ENCODE measurements around the gene UST. TPM values are rescaled to one million over a fixed set of nuclear protein-coding genes. Genes with fewer than 3 reads are reported as not detected.
A peak's percentile ranks its signal among the peaks of the same experiment; 100 is the strongest.

UST gene
- total and polyA plus RNA-seq, 2 donors (not counting 1 experiment from before 2014, with no cell fraction given): 7.3 to 16.9 TPM

DNA sequence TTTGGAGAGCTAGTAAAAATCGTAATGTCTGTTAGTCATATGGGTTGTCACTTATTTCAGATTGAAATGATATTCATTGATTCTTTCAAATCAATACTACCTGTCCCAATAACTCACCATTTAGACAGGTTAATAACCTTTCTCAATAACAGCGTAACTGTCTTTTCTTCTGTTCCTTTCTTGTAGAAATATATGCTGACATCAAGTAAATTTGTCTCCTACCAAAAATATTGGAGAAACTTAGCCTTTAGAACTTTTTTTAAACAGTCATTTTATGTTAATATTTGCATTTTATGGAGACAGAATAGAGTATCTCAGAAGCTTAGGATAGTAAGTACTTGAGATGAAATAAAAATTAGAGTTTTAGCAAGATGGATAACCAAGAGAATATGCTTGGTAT, 278.2 kb downstream of the UST start:
- no CpG with 5 or more reads among the region's 2 CpGs for WGBS (ENCODE audit: insufficient coverage)
- Histone ChIP-seq H3K4me3 (ENCODE audit: control extremely low read depth in 1 of 5, extremely low read depth in 1 of 5, insufficient read depth in 1 of 5, low read depth in 2 of 5, low read length in 4 of 5) (no peak overlapping the region), H3K9me3 (ENCODE audit: control extremely low read depth in 1 of 3, control insufficient read depth in 2 of 3, insufficient read depth in 1 of 3, low read length in 2 of 3) (peaks cover 0 to 6% (median 6%) of the 10 kb centered on the region in 3 donors), H3K4me2 (replicated peaks; ENCODE audit: low read depth, low read length, poor library complexity, severe bottlenecking) (no peak overlapping the region), H4K20me1 (ENCODE audit: control insufficient read depth, insufficient read depth, low read length, poor library complexity, severe bottlenecking) (no peaks in the 10 kb centered on the region), H3K27me3 (replicated peaks in 1 of 4; ENCODE audit: control extremely low read depth in 1 of 4, control insufficient read depth in 3 of 4, insufficient read depth in 4 of 4, low read length in 3 of 4) (no peaks in the 10 kb centered on the region), H2AFZ (ENCODE audit: insufficient read depth, low read depth, low read length, poor library complexity, severe bottlenecking) (no peak overlapping the region), H3K79me2 (ENCODE audit: control insufficient read depth, insufficient read depth, low read length) (no peaks in the 10 kb centered on the region), H3K4me1 (ENCODE audit: control insufficient read depth in 2 of 2, insufficient read depth in 2 of 2, low read length in 2 of 2) (peaks cover 0 to 3% of the 10 kb centered on the region in 2 donors), H3K9ac (ENCODE audit: low read length) (no peak overlapping the region), H3K27ac (ENCODE audit: low read length in 2 of 2) (no peak overlapping the region), H3K36me3 (replicated peaks in 1 of 2; ENCODE audit: control extremely low read depth in 1 of 2, control insufficient read depth in 1 of 2, extremely low read depth in 1 of 2, insufficient read depth in 2 of 2, low read length in 1 of 2) (peaks cover 6 to 36% of the 10 kb centered on the region in 2 experiments)
- TF ChIP-seq EZH2 (IDR thresholded peaks at IDR 0.05; ENCODE audit: borderline replicate concordance, insufficient read depth, low read depth, low read length, poor library complexity, severe bottlenecking): no peak
- TF ChIP-seq, protein P1, sequence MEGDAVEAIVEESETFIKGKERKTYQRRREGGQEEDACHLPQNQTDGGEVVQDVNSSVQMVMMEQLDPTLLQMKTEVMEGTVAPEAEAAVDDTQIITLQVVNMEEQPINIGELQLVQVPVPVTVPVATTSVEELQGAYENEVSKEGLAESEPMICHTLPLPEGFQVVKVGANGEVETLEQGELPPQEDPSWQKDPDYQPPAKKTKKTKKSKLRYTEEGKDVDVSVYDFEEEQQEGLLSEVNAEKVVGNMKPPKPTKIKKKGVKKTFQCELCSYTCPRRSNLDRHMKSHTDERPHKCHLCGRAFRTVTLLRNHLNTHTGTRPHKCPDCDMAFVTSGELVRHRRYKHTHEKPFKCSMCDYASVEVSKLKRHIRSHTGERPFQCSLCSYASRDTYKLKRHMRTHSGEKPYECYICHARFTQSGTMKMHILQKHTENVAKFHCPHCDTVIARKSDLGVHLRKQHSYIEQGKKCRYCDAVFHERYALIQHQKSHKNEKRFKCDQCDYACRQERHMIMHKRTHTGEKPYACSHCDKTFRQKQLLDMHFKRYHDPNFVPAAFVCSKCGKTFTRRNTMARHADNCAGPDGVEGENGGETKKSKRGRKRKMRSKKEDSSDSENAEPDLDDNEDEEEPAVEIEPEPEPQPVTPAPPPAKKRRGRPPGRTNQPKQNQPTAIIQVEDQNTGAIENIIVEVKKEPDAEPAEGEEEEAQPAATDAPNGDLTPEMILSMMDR (IDR thresholded peaks at IDR 0.05): no peak
- Mint-ChIP-seq H3K27ac (no peak overlapping the region), H3K27me3 (no peaks in the 10 kb centered on the region), H3K4me1 (peaks cover 3% of the 10 kb centered on the region), H3K9me3 (ENCODE audit: insufficient read depth) (peaks cover 7% of the 10 kb centered on the region), H3K4me3 (no peak overlapping the region)
- ATAC-seq (ENCODE audit: low read depth) (no peak), DNase-seq (no peak)
- intact Hi-C loops (cut with micrococcal nuclease): no loop called here
- ChIA-PET CTCF (interaction anchor here (0.9 to 9.6 kb wide), 8 partner anchors 23 to 493 kb away, joined by 3 to 201 read pairs (median 4); no protein-coding TSS in a partner anchor), POLR2A (no interaction called here)

DNA sequence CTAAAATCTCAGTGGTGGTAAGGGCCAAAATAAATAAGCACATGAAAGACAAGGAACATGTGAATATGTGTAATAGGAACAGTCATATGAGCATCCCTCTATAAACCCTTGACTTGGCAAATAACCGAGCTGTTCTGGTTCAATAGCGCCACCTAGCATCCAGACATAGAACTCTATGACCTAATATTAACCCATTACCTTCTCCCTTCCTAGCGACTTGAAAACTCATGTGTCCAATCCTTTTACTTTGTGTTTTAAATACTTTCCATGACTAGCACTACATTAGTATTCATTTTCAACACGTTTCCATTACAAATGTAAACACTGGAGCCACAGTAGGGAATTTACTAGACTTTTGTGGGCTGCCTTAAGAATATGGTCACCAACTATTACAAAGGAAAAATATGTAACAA, 279.7 kb downstream of the UST start:
- intact Hi-C loops (cut with micrococcal nuclease): loop anchor here (2.0 kb wide), 1 partner anchor 280 kb away; the partner anchor contains the start of gene UST
- no peaks in the 10 kb centered on the region for H3K79me2 ChIP-seq (ENCODE audit: control insufficient read depth, insufficient read depth, low read length)
- H3K4me1 ChIP-seq (ENCODE audit: control insufficient read depth in 2 of 2, insufficient read depth in 2 of 2, low read length in 2 of 2): peaks cover 0 to 3% of the 10 kb centered on the region in 2 donors
- Mint-ChIP-seq H3K4me1 (peaks cover 9% of the 10 kb centered on the region), H3K9me3 (ENCODE audit: insufficient read depth) (peaks cover 7% of the 10 kb centered on the region), H3K27me3 (no peaks in the 10 kb centered on the region), H3K4me3 (no peak overlapping the region), H3K27ac (no peak overlapping the region)
- no peaks in the 10 kb centered on the region for H4K20me1 ChIP-seq (ENCODE audit: control insufficient read depth, insufficient read depth, low read length, poor library complexity, severe bottlenecking)
- H2AFZ ChIP-seq (ENCODE audit: insufficient read depth, low read depth, low read length, poor library complexity, severe bottlenecking): no peak overlapping the region
- H3K27me3 ChIP-seq (replicated peaks in 1 of 4; ENCODE audit: control extremely low read depth in 1 of 4, control insufficient read depth in 3 of 4, insufficient read depth in 4 of 4, low read length in 3 of 4): no peaks in the 10 kb centered on the region
- H3K27ac ChIP-seq (ENCODE audit: low read length in 2 of 2): no peak overlapping the region
- DNase-seq: peak; percentile 56
- TF ChIP-seq EZH2 (IDR thresholded peaks at IDR 0.05; ENCODE audit: borderline replicate concordance, insufficient read depth, low read depth, low read length, poor library complexity, severe bottlenecking): no peak
- TF ChIP-seq, protein P1 (IDR thresholded peaks at IDR 0.05): peak; percentile 70
- WGBS (ENCODE audit: insufficient coverage): 94% methylated on average over 2 of the region's 4 CpGs
- H3K36me3 ChIP-seq (replicated peaks in 1 of 2; ENCODE audit: control extremely low read depth in 1 of 2, control insufficient read depth in 1 of 2, extremely low read depth in 1 of 2, insufficient read depth in 2 of 2, low read length in 1 of 2): peaks cover 6 to 22% of the 10 kb centered on the region in 2 experiments
- H3K4me3 ChIP-seq (ENCODE audit: control extremely low read depth in 1 of 5, extremely low read depth in 1 of 5, insufficient read depth in 1 of 5, low read depth in 2 of 5, low read length in 4 of 5): no peak overlapping the region
- CTCF ChIA-PET: interaction anchor here (0.5 to 9.6 kb wide), 11 partner anchors 21 to 854 kb away, joined by 3 to 201 read pairs (median 3); no protein-coding TSS in a partner anchor
- H3K9ac ChIP-seq (ENCODE audit: low read length): no peak overlapping the region
- POLR2A ChIA-PET: no interaction called here
- peaks cover 0 to 6% (median 6%) of the 10 kb centered on the region in 3 donors for H3K9me3 ChIP-seq (ENCODE audit: control extremely low read depth in 1 of 3, control insufficient read depth in 2 of 3, insufficient read depth in 1 of 3, low read length in 2 of 3)
- peak; percentile 36 for ATAC-seq (ENCODE audit: low read depth)
- no peak overlapping the region for H3K4me2 ChIP-seq (replicated peaks; ENCODE audit: low read depth, low read length, poor library complexity, severe bottlenecking)
